ENCODE data around the gene NDUFA8. TPM values are rescaled to one million over a fixed set of nuclear protein-coding genes. Genes with fewer than 3 reads are reported as not detected.

NDUFA8 gene
- total RNA-seq, 1 experiment from 2014 or later: 60.7 TPM

DNA sequence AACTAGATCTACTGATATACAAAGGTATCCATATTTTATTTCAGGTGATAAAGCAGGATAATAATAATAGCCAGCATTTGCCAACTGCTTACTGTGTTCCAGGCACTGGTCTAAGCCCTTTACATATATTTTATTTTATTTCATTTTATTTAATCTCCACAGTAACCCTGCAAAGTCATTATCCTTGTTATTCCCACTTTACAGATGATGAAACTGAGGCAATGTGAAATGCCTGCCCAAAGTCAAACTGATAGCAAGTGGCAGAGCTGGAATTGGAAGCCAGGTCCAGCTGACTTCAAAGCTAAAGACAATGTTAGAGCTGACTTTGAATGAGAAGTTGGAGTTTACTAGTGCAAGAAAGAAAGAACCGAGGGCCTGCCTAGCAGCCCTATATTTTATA is 25.0 kb upstream of the NDUFA8 start:
- no peak overlapping the region for H2BK120ac ChIP-seq (ENCODE audit: low read depth, low read length, poor library complexity, severe bottlenecking)
- no peak overlapping the region for H2BK5ac ChIP-seq (ENCODE audit: insufficient read length, low read length)
- no peak overlapping the region for H2BK20ac ChIP-seq (ENCODE audit: low read depth, low read length, poor library complexity, severe bottlenecking)
- H3K4me1 ChIP-seq (ENCODE audit: insufficient read depth, low read length): no peaks in the 10 kb centered on the region
- H3K79me2 ChIP-seq (ENCODE audit: insufficient read depth, low read length): no peaks in the 10 kb centered on the region
- no peak overlapping the region for H3K18ac ChIP-seq (ENCODE audit: insufficient read length, low read depth, low read length)
- WGBS (ENCODE audit: extremely low coverage, insufficient read length, low lambda C conversion rate): no CpG with 5 or more reads among the region's 1 CpG
- no peak overlapping the region for H2BK15ac ChIP-seq (ENCODE audit: low read depth, low read length)
- H3K27ac ChIP-seq (ENCODE audit: insufficient read length, low read depth, low read length): no peak overlapping the region
- no peak overlapping the region for H3K9ac ChIP-seq (ENCODE audit: extremely low read depth, insufficient read length, low read length)
- no peaks in the 10 kb centered on the region for H3K27me3 ChIP-seq (ENCODE audit: insufficient read depth, low read length)
- no peak overlapping the region for H3K4me2 ChIP-seq (ENCODE audit: insufficient read depth, insufficient read length, low read length)
- H3T11ph ChIP-seq (ENCODE audit: low read length): no peak overlapping the region
- H3K4me1 Mint-ChIP-seq: peaks cover 2 to 5% of the 10 kb centered on the region in 2 experiments; a peak in 1 of 4 replicates
- H3K79me1 ChIP-seq (ENCODE audit: insufficient read depth, low read depth, low read length, poor library complexity, severe bottlenecking): no peaks in the 10 kb centered on the region
- no peak overlapping the region for H4K91ac ChIP-seq (ENCODE audit: insufficient read length, low read depth, low read length)
- no peak for DNase-seq
- no peak overlapping the region for H4K8ac ChIP-seq (replicated peaks; ENCODE audit: insufficient read length, low read depth, low read length)
- H3K56ac ChIP-seq (ENCODE audit: insufficient read length, low read depth, low read length): no peak overlapping the region
- no peaks in the 10 kb centered on the region for H3K9me3 Mint-ChIP-seq
- no peaks in the 10 kb centered on the region; the same call in 1 of the 2 replicates for H3K27me3 Mint-ChIP-seq (ENCODE audit: low read depth)
- H3K27ac Mint-ChIP-seq: no peak overlapping the region
- no peaks in the 10 kb centered on the region for H3K9me3 ChIP-seq (ENCODE audit: control insufficient read depth, low read depth, low read length)
- H3K4me3 Mint-ChIP-seq: no peak overlapping the region
- H3K23me2 ChIP-seq (ENCODE audit: insufficient read length, low read depth, low read length, poor library complexity, severe bottlenecking): no peaks in the 10 kb centered on the region
- no peak overlapping the region for H4K5ac ChIP-seq (ENCODE audit: insufficient read length, low read depth, low read length)
- no peaks in the 10 kb centered on the region for H3K36me3 Mint-ChIP-seq (ENCODE audit: insufficient read depth in 1 of 3, low read depth in 3 of 3)
- no peak overlapping the region for H2BK12ac ChIP-seq (ENCODE audit: insufficient read length, low read depth, low read length)
- no peak overlapping the region for H3K4ac ChIP-seq (ENCODE audit: low read depth, low read length)
- H3K14ac ChIP-seq (ENCODE audit: insufficient read depth, low read length): no peak overlapping the region
- no peaks in the 10 kb centered on the region for H4K20me1 ChIP-seq (ENCODE audit: control insufficient read depth, insufficient read depth, insufficient read length)
- no peak overlapping the region for H3K23ac ChIP-seq (ENCODE audit: insufficient read length, low read depth, low read length)
- TF ChIP-seq, protein P1, sequence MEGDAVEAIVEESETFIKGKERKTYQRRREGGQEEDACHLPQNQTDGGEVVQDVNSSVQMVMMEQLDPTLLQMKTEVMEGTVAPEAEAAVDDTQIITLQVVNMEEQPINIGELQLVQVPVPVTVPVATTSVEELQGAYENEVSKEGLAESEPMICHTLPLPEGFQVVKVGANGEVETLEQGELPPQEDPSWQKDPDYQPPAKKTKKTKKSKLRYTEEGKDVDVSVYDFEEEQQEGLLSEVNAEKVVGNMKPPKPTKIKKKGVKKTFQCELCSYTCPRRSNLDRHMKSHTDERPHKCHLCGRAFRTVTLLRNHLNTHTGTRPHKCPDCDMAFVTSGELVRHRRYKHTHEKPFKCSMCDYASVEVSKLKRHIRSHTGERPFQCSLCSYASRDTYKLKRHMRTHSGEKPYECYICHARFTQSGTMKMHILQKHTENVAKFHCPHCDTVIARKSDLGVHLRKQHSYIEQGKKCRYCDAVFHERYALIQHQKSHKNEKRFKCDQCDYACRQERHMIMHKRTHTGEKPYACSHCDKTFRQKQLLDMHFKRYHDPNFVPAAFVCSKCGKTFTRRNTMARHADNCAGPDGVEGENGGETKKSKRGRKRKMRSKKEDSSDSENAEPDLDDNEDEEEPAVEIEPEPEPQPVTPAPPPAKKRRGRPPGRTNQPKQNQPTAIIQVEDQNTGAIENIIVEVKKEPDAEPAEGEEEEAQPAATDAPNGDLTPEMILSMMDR (conservative IDR thresholded peaks at IDR 0.05): no peak
- H2AFZ ChIP-seq (ENCODE audit: low read length): no peak overlapping the region
- H2AK5ac ChIP-seq (ENCODE audit: insufficient read length, low read length): no peak overlapping the region

Measured in H9 (cell line).